HUES48 (cell line): ENCODE data around the gene ARAP2.

Experiments used
- H3K27ac ChIP-seq: one replicate; pipeline ENCODE4 v1.7.0; 2013; ENCODE audit warnings: low read depth, low read length, inconsistent platforms
- H3K27me3 ChIP-seq: 2 replicates; pipeline ENCODE4 v1.6.1; 2013; ENCODE audit warnings: mild to moderate bottlenecking, low read length; ENCODE audit not compliant: control insufficient read depth, insufficient read depth
- H3K36me3 ChIP-seq: 2 replicates; pipeline ENCODE4 v1.6.1; 2013; ENCODE audit warnings: low read length; ENCODE audit not compliant: control insufficient read depth, insufficient read depth
- H3K4me1 ChIP-seq: 2 replicates; pipeline ENCODE4 v1.6.1; 2013; ENCODE audit warnings: mild to moderate bottlenecking, low read length; ENCODE audit not compliant: control insufficient read depth, insufficient read depth
- H3K4me3 ChIP-seq: 2 replicates; pipeline ENCODE4 v1.5.1; 2013; ENCODE audit warnings: mild to moderate bottlenecking, low read depth, low read length
- H3K9ac ChIP-seq: 2 replicates; pipeline ENCODE4 v1.6.1; 2013; ENCODE audit warnings: mild to moderate bottlenecking, low read depth, low read length, moderate library complexity
- H3K9me3 ChIP-seq: 2 replicates; pipeline ENCODE4 v1.6.1; 2013; ENCODE audit warnings: low read length; ENCODE audit not compliant: control insufficient read depth, insufficient read depth

Gene ARAP2

DNA sequence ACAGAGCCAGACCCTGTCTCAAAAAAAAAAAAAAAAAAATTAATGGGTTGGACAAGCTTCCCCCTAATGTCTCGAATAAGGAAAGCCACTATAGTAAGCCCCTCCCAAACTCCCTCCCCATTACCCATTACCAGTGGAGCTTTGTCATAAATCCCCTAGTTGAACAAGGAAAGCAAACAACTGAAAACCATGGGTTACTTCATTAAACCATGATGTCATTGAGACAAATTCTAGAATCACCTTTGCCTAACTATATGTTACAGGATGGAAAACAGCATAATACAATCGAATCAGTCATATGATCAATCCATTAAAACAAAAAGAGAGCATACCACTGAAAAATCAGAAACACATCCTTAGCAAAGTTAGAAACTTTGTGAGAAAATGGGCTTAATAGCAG, 8.2 kb downstream of the ARAP2 start:
- no peak overlapping the region for H3K4me3 ChIP-seq
- H3K36me3 ChIP-seq: no peaks in the 10 kb centered on the region
- no peak overlapping the region for H3K9ac ChIP-seq
- H3K27me3 ChIP-seq: no peaks in the 10 kb centered on the region
- no peak overlapping the region for H3K27ac ChIP-seq
- H3K4me1 ChIP-seq: no peaks in the 10 kb centered on the region
- H3K9me3 ChIP-seq: no peaks in the 10 kb centered on the region

DNA sequence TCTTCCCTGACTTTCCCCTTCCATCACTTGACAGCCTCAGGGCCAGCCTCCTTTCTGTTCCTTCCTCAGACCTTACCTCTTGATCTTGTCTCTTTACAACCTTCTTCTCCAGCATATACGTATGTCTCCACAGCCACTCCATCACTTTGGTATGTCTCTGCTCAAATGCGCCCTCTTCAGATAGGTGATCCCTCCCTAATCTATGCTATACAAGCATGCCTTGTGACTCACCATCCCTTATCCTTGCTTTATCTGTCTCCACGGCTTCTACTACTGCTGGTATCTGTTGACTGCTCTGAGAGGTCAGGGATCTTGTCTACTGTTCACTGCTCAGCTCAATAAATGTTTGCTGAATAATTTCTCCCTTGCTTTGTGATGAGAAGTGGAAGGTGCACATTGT, 9.0 kb downstream of the ARAP2 start:
- no peaks in the 10 kb centered on the region for H3K9me3 ChIP-seq

DNA sequence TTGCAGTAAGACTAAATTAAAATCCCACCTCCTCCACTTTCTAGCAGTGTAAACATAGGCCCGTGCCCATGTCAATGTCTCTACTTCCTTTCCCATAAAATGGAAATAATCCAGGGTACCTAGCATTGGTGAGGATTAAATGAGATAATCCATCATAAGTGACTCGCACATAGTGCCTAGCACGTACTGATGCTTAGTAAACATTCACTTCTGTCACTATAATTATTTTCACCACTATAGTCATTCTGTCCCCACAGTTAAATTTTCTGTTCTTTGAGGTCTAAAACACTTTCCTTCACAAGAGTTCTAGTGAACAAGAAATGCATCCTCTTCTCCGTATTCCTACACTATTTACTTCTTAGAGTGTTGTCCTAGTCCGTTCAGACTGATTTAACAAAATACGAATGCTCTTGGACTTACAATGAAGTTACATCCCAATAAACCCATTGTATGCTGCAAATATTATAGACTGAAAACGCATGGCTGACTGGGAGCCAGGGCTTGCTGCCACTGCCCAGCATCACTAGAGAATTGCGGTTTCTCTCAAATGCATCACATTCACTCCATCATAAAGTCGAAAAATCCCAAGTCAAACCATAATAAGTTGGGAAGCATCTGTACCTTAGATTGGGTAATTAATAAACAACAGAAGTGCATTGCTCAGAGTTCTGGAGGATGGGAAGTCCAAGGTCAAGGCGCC, 10.6 kb downstream of the ARAP2 start:
- Histone ChIP-seq H3K27me3 (no peaks in the 10 kb centered on the region), H3K9ac (no peak overlapping the region), H3K4me1 (no peaks in the 10 kb centered on the region), H3K4me3 (no peak overlapping the region), H3K9me3 (no peaks in the 10 kb centered on the region), H3K27ac (no peak overlapping the region), H3K36me3 (no peaks in the 10 kb centered on the region)

More for the DNA sequence above, 9.0 kb downstream of the ARAP2 start:
- Histone ChIP-seq H3K36me3 (no peaks in the 10 kb centered on the region), H3K9ac (no peak overlapping the region), H3K4me3 (no peak overlapping the region), H3K4me1 (no peaks in the 10 kb centered on the region), H3K27ac (no peak overlapping the region), H3K27me3 (no peaks in the 10 kb centered on the region)

DNA sequence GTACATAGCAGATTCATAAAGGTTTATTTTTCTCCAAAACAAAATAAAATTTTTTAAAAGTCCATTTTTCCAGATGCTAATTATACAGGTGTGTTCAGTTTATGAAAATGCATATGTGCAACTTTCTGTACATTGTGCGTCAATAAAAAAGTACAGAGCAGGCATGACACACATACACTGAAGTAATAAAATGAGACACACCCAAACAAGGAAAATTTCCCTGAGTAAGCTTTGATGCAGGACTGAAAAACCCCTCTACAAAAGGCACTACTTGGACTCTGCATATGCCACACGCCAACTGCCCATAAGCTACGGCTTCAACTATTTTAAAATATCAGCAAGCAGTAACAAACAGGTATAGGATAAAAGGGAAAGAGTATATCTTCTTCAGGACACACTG, 13.8 kb downstream of the ARAP2 start:
- H3K9ac ChIP-seq: no peak overlapping the region
- no peaks in the 10 kb centered on the region for H3K36me3 ChIP-seq
- no peaks in the 10 kb centered on the region for H3K27me3 ChIP-seq

DNA sequence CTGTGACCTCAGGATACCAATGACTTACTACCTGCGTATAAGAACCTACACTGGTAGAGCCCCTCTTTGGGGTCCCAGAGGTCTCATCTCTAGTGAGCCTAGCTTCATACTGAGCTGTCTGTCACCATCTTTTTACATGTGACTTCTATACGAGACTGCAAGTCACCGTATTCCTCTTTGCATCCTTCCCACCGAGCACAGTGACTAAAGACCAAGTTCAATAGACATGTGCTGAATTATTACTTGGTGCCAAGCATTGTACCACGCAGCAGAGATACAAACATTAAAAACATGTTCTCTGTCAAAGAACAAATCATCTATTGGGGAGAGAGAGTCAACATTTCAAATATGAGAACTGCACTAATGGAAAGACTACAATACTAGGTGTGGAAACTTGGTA, 16.4 kb downstream of the ARAP2 start:
- no peak overlapping the region for H3K27ac ChIP-seq
- H3K4me3 ChIP-seq: no peak overlapping the region
- H3K27me3 ChIP-seq: no peaks in the 10 kb centered on the region
- no peaks in the 10 kb centered on the region for H3K36me3 ChIP-seq
- H3K9me3 ChIP-seq: no peaks in the 10 kb centered on the region
- no peak overlapping the region for H3K9ac ChIP-seq
- no peaks in the 10 kb centered on the region for H3K4me1 ChIP-seq

More for the DNA sequence above, 13.8 kb downstream of the ARAP2 start:
- H3K9me3 ChIP-seq: no peaks in the 10 kb centered on the region
- no peak overlapping the region for H3K4me3 ChIP-seq
- no peak overlapping the region for H3K27ac ChIP-seq
- no peaks in the 10 kb centered on the region for H3K4me1 ChIP-seq

DNA sequence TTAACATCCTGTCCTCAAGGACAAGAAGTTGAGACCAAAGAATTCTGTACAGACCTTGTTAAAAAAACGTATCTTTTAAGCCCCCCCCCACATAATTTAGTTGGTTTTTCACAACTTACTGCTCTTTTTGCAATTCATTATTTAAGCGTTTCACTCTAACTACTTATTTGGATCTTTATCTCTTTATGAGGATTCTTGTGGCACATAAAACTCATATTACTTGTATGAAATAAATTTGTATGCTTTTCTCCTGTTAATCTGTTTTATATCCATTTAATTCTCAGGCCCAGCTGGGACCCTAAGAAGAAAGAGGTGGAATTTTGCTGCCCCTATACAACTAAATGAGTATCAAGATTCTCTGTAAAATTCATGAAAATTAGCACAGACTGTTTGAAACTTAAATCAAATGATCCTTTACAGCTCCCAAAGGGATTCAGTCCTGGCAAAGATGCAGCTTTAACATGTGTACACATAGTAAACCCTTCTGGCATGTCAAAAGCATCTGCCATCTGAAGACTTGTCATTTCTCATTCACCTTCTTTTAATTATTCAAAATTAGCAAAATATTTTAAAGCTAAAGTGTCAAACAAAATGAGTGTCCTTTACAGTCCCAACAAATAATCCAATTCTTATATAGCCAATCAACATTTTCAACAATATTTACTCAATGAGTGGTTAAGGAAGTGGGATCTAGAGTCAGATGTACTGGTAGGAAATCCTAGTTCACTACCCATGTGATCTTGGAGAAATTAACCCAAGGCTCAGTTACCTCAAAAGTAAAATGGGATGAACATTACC, 17.7 kb downstream of the ARAP2 start:
- Histone ChIP-seq H3K27ac (no peak overlapping the region), H3K27me3 (no peaks in the 10 kb centered on the region), H3K4me3 (no peak overlapping the region), H3K9me3 (no peaks in the 10 kb centered on the region), H3K36me3 (no peaks in the 10 kb centered on the region), H3K9ac (no peak overlapping the region), H3K4me1 (no peaks in the 10 kb centered on the region)

DNA sequence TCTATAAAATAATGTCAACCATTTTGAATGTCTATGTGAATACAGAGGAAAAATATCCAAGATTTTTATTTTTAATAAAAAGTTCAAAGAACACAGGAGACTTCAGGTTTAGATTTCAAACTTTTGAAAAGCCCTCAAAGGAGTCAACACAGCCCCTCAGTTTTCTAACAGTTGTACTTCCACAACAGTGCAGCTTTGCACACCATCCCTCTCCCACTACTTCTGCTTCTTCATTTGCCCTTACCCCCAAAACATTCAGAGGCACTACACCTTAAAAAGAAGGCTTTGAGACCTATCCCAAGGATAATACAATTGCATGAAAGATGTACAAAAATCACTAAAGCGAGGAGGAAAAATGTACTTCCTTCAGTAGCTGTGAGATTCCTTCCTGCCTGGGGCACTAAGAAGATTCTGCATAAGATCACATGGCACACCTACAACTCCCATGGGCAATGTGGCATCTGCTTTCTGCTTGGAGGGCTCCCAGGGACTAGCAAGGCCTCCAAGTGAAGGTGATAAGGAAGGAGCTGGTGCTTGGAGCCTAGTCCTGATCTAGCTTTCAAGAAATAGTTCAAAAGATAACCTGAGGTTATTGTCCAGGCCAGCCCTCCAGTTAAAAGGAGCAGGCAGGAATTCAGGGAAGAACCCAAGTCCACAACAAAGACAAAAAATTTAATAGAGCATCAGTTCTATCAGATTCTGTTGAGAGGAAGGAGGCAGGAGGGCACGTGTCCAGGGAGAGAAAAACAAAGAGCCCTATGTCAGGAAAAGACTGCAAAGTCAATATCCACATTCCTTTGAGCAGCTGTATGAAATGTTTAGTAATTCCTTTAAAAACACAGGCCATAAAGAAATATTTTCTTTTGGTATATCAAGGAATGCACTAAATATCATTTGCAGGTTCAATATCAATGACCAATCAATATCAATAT, 19.1 kb downstream of the ARAP2 start:
- Histone ChIP-seq H3K4me3 (no peak overlapping the region), H3K27ac (no peak overlapping the region)

DNA sequence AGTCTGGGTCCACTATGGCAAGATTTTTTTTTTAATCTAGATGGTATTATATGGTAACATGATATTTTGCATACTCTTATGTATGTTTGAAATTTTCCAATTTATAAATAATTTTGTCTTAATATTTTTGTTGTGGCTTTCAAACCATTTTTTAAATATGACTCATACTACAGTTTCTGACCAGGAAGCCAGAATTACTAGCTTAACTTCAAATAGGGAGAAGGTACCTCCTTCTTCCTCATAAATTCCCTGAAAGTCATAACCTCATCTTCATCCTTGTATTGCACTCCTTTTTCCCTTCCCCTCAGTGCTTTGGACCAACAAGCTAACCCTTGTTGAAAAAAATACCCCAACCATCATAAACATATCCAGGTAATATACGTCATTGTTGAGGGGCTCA, 21.6 kb downstream of the ARAP2 start:
- H3K4me1 ChIP-seq: no peaks in the 10 kb centered on the region
- H3K9me3 ChIP-seq: no peaks in the 10 kb centered on the region
- no peak overlapping the region for H3K9ac ChIP-seq
- H3K36me3 ChIP-seq: no peaks in the 10 kb centered on the region
- no peak overlapping the region for H3K4me3 ChIP-seq
- H3K27me3 ChIP-seq: no peaks in the 10 kb centered on the region
- no peak overlapping the region for H3K27ac ChIP-seq

More for the DNA sequence above, 19.1 kb downstream of the ARAP2 start:
- H3K9ac ChIP-seq: no peak overlapping the region
- H3K36me3 ChIP-seq: no peaks in the 10 kb centered on the region
- no peaks in the 10 kb centered on the region for H3K27me3 ChIP-seq
- H3K4me1 ChIP-seq: no peaks in the 10 kb centered on the region
- no peaks in the 10 kb centered on the region for H3K9me3 ChIP-seq

DNA sequence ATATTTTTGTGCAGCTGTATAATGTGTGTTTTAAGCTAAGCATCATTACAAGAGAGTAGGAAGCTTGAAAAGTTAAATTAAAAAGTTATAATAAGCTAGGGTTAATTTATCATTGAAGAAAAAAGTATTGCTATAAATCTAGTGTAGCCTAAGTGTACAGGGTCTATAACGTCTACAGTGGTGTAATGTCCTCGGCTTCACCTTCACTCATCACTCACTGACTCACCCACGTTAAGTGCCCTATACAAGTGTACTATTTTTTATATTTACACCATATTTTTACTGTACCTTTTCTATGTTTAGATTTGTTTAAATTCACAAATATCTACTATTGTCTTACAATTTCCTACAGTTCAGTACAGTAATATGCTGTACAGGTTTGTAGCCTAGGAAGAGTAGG, 23.5 kb downstream of the ARAP2 start:
- Histone ChIP-seq H3K36me3 (no peaks in the 10 kb centered on the region), H3K27ac (no peak overlapping the region), H3K27me3 (no peaks in the 10 kb centered on the region), H3K9me3 (no peaks in the 10 kb centered on the region), H3K4me3 (no peak overlapping the region), H3K4me1 (no peaks in the 10 kb centered on the region), H3K9ac (no peak overlapping the region)

DNA sequence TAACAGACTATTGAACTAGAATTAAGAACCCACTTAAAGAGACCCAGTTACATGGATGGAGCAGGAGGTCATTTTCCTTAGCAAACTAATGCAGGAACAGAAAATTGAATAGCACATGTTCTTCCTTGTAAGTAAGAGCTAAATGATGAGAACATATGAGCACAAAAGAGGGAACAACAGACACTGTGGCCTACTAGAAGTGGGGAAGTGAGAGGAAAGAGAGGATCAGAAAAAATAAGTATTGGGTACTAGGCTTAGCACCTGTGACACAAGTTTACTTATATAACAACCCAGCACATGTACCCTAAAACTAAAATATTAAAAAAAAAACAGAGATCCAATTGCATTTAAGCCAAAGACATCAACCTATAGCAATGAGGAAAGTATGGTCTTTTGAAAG, 26.2 kb downstream of the ARAP2 start:
- no peak overlapping the region for H3K4me3 ChIP-seq

More for the DNA sequence above, 26.2 kb downstream of the ARAP2 start:
- no peak overlapping the region for H3K9ac ChIP-seq
- H3K27me3 ChIP-seq: no peaks in the 10 kb centered on the region
- H3K9me3 ChIP-seq: no peaks in the 10 kb centered on the region
- H3K4me1 ChIP-seq: no peaks in the 10 kb centered on the region
- H3K27ac ChIP-seq: no peak overlapping the region
- no peaks in the 10 kb centered on the region for H3K36me3 ChIP-seq
